Nephron (organoid): ENCODE data around the gene RRP36.

Experiments used
- H3K27ac Mint-ChIP-seq, 3 experiments: 2 replicates each; pipeline ENCODE4 v1.8.0; 2020; ENCODE audit warnings: mixed read lengths in 3 of 3, mild to moderate bottlenecking in 2 of 3, moderate library complexity in 1 of 3
- H3K27me3 Mint-ChIP-seq: 2 replicates; pipeline ENCODE4 v1.8.0; 2021; ENCODE audit warnings: low read depth, mild to moderate bottlenecking, moderate library complexity, mixed read lengths
- H3K36me3 Mint-ChIP-seq: 2 replicates; pipeline ENCODE4 v1.8.0; 2020; ENCODE audit warnings: low read depth, mixed read lengths
- H3K4me1 Mint-ChIP-seq: 2 replicates; pipeline ENCODE4 v1.8.0; 2020; ENCODE audit warnings: mixed read lengths
- H3K4me3 Mint-ChIP-seq, 3 experiments: 2 replicates each; pipeline ENCODE4 v1.8.0; 2020; ENCODE audit warnings: mild to moderate bottlenecking in 3 of 3, mixed read lengths in 3 of 3, moderate library complexity in 2 of 3
- H3K9me3 Mint-ChIP-seq: 2 replicates; pipeline ENCODE4 v1.8.0; 2020; ENCODE audit warnings: mixed read lengths
- CTCF ChIP-seq, 3 experiments: fragments of 200-600 bp; sonication (generic); IDR thresholded peaks; one replicate each; pipeline ENCODE4 v1.5.0; 2021; ENCODE audit warnings: antibody characterized with exemption in 3 of 3; ENCODE audit not compliant: unreplicated experiment in 3 of 3

Gene RRP36

GRCh38 chr6:43012364-43012763 is 9.1 kb upstream of the RRP36 start:
- Mint-ChIP-seq H3K27ac (peak overlapping the region in 1 of 3 experiments; percentile 97), H3K4me3 (peak overlapping the region; percentile 94 to 97 (median 94)), H3K4me1 (peaks cover 44% of the 10 kb centered on the region), H3K27me3 (peaks cover 7% of the 10 kb centered on the region), H3K36me3 (peaks cover 42% of the 10 kb centered on the region), H3K9me3 (no peaks in the 10 kb centered on the region)
- TF ChIP-seq CTCF (IDR thresholded peaks at IDR 0.05; ENCODE audit: unreplicated experiment in 3 of 3), result no peak

- Mint-ChIP-seq H3K4me1 (peaks cover 52% of the 10 kb centered on the region), H3K27ac (peak overlapping the region; percentile 82 to 97 (median 89)), H3K9me3 (no peaks in the 10 kb centered on the region), H3K27me3 (peaks cover 7% of the 10 kb centered on the region), H3K4me3 (peak overlapping the region; percentile 94 to 97 (median 94)), H3K36me3 (peaks cover 42% of the 10 kb centered on the region)
- TF ChIP-seq CTCF (IDR thresholded peaks at IDR 0.05; ENCODE audit: unreplicated experiment in 3 of 3), result no peak
Observed at GRCh38 chr6:43013097-43013842, 8.2 kb upstream of the RRP36 start.

GRCh38 chr6:43013843-43014433 is 7.5 kb upstream of the RRP36 start, which contains the start of the genes KLHDC3 and MEA1:
Gene KLHDC3 (plus strand): TSS chr6:43014249. CDS start chr6:43017193, 2,944 bp downstream.
Gene MEA1 (minus strand): TSS chr6:43013946. CDS start chr6:43013813, 133 bp downstream.
- Mint-ChIP-seq H3K4me3 (peak within 1 kb of the TSS; percentile 94 to 97 (median 94)), H3K27me3 (peaks cover 7% of the 10 kb centered on the region), H3K4me1 (peaks cover 58% of the 10 kb centered on the region), H3K36me3 (peaks cover 44% of the 10 kb centered on the region), H3K9me3 (no peaks in the 10 kb centered on the region), H3K27ac (peak within 1 kb of the TSS; percentile 82 to 97 (median 89))
- TF ChIP-seq CTCF (IDR thresholded peaks at IDR 0.05; ENCODE audit: unreplicated experiment in 3 of 3), result no peak

DNA sequence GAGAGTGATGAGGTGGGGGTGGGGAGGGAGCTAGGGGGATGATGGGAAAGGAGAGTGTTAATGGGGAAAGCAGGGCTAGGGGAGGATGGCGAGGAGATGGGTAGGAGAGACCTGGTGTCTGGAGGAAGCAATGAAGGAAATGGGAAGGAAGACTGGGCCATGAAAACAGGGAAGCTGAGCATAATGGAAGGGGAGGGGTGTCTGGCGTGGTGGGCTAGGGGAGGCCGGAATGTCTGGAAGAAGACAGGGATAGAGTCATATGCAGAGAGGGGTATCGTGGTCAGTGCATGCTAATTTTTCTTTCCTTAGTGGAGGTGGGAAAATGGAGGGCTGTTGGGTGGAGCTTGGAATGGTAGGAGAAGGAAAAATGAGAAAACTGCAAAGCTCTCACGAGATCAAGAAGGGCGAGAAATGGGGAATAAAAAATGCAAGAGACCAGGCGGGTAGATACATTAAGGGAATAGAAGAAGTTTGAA is 7.0 kb upstream of the RRP36 start:
- peak overlapping the region; percentile 94 to 97 (median 94) for H3K4me3 Mint-ChIP-seq
- H3K9me3 Mint-ChIP-seq, result no peaks in the 10 kb centered on the region
- H3K4me1 Mint-ChIP-seq, result peaks cover 64% of the 10 kb centered on the region
- peak overlapping the region; percentile 82 to 97 (median 89) for H3K27ac Mint-ChIP-seq
- peaks cover 7% of the 10 kb centered on the region for H3K27me3 Mint-ChIP-seq
- peaks cover 44% of the 10 kb centered on the region for H3K36me3 Mint-ChIP-seq
- no peak for TF ChIP-seq CTCF (IDR thresholded peaks at IDR 0.05; ENCODE audit: unreplicated experiment in 3 of 3)

- Mint-ChIP-seq H3K36me3 (peaks cover 38% of the 10 kb centered on the region), H3K4me3 (peak overlapping the region; percentile 75 to 89 (median 77)), H3K9me3 (no peaks in the 10 kb centered on the region), H3K4me1 (peaks cover 73% of the 10 kb centered on the region), H3K27me3 (peaks cover 7% of the 10 kb centered on the region), H3K27ac (peak overlapping the region in 2 of 3 experiments; percentile 54 to 76)
- TF ChIP-seq CTCF (IDR thresholded peaks at IDR 0.05; ENCODE audit: unreplicated experiment in 3 of 3), result no peak
Observed at GRCh38 chr6:43016176-43016942, 5.1 kb upstream of the RRP36 start.
